Upper lobe of right lung (tissue), 1 donor: ENCODE measurements around the gene TIA1. TPM values are rescaled to one million over a fixed set of nuclear protein-coding genes. Genes with fewer than 3 reads are reported as not detected.

Source experiments
- ATAC-seq: fragments of 200-7000 bp; cut with Tn5 transposase; one replicate; pipeline ENCODE4 v1.9.1; 2020; ENCODE audit warnings: mild to moderate bottlenecking, moderate library complexity
- DNase-seq: peaks from one replicate; pipeline ENCODE4 v3.0.0-alpha.2; 2020
- H3K27ac ChIP-seq: fragments of 200-600 bp; one replicate; pipeline ENCODE4 v1.8.0; 2022
- H3K27me3 ChIP-seq: fragments of 200-600 bp; one replicate; pipeline ENCODE4 v1.8.0; 2022; ENCODE audit warnings: mild to moderate bottlenecking
- H3K36me3 ChIP-seq: fragments of 200-600 bp; one replicate; pipeline ENCODE4 v1.8.0; 2022
- H3K4me1 ChIP-seq: fragments of 200-600 bp; one replicate; pipeline ENCODE4 v1.8.0; 2022
- H3K4me3 ChIP-seq: fragments of 200-600 bp; one replicate; pipeline ENCODE4 v1.8.0; 2022; ENCODE audit warnings: mild to moderate bottlenecking
- H3K9me3 ChIP-seq: fragments of 200-600 bp; one replicate; pipeline ENCODE4 v1.8.0; 2022
- intact Hi-C: fragments of 100-400 bp; cut with DNase I; formaldehyde crosslinking; loops from one replicate; pipeline ENCODE4 v1.11.0; 2022
- total RNA-seq: library from RNA; stranded (reverse); fragmentation: NEBNext Ultra II Directional; extraction: Animal tissue kit (Norgen Biotek cat#: 25700); gene quantifications from one replicate; pipeline ENCODE4 v1.2.1, GENCODE V29; 2021
- TF ChIP-seq, protein P1 (sequence below): fragments of 200-600 bp; IDR thresholded peaks from one replicate; pipeline ENCODE4 v1.8.0; 2022; ENCODE audit warnings: antibody characterized with exemption
- donor health status: DM: no; HTN: yes; CAD: no; lungs with severe emphysema.

Gene TIA1
- total RNA-seq, 1 donor from 2014 or later = 110 TPM

DNA sequence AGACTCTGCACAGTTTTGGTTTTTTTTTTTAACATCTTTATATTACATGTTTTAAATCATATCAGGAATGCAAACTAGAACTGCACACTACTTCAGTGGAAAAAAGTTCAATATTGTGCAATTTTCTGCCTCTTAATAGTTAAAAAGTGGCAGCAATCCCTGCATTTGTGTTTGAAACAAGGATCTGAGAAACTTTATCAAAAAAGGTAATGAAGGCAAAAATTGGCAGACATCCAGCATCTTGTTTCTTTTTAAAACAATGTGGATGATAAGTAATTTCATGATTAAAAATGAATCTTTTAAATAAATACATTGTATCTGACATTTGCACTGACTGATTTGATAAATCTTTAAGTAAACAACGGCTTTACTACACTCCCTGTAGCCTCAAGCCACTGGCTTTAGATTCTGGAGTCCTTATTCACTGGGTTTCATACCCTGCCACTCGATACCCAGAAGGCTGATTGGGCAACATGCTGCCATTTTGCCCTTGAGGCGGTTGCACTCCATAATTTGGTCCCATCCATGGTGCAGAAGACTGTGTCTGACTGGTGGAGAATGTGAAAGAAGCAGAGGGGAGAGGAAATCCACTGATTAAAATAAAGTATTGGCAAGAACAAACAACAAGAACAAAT lies 36.0 kb downstream of the TIA1 start:
- H3K27ac ChIP-seq = no peak overlapping the region
- H3K27me3 ChIP-seq = no peaks in the 10 kb centered on the region
- peaks cover 79% of the 10 kb centered on the region for H3K36me3 ChIP-seq
- no peak overlapping the region for H3K4me3 ChIP-seq
- H3K4me1 ChIP-seq = no peaks in the 10 kb centered on the region
- DNase-seq (no peak), ATAC-seq (no peak)
- H3K9me3 ChIP-seq = no peaks in the 10 kb centered on the region
- intact Hi-C loops = no loop called here
- TF ChIP-seq, protein P1, sequence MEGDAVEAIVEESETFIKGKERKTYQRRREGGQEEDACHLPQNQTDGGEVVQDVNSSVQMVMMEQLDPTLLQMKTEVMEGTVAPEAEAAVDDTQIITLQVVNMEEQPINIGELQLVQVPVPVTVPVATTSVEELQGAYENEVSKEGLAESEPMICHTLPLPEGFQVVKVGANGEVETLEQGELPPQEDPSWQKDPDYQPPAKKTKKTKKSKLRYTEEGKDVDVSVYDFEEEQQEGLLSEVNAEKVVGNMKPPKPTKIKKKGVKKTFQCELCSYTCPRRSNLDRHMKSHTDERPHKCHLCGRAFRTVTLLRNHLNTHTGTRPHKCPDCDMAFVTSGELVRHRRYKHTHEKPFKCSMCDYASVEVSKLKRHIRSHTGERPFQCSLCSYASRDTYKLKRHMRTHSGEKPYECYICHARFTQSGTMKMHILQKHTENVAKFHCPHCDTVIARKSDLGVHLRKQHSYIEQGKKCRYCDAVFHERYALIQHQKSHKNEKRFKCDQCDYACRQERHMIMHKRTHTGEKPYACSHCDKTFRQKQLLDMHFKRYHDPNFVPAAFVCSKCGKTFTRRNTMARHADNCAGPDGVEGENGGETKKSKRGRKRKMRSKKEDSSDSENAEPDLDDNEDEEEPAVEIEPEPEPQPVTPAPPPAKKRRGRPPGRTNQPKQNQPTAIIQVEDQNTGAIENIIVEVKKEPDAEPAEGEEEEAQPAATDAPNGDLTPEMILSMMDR = no peak

DNA sequence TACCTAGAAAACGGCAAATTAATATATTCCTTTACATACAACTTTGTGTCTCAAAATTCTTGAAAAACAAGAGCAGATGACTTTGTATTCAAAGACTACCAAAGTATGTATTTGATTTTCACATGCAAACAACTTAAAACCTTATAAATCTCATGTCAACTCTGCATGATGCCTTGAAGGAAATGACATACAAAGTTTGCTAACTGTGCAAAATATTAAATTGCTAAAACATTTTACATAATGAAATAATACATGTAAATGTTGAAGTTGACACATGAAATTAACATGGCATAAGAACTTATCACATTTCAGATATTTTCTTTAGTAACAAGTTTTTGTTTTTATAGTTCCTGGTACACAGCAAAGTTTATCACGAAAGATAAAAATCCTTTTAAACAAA lies 36.8 kb downstream of the TIA1 start:
- TF ChIP-seq, protein P1 = no peak
- intact Hi-C loops = no loop called here
- Histone ChIP-seq H3K9me3 (no peaks in the 10 kb centered on the region), H3K4me3 (no peak overlapping the region), H3K4me1 (no peaks in the 10 kb centered on the region), H3K27me3 (no peaks in the 10 kb centered on the region), H3K36me3 (peaks cover 70% of the 10 kb centered on the region), H3K27ac (no peak overlapping the region)
- no peak for ATAC-seq
- DNase-seq = no peak

DNA sequence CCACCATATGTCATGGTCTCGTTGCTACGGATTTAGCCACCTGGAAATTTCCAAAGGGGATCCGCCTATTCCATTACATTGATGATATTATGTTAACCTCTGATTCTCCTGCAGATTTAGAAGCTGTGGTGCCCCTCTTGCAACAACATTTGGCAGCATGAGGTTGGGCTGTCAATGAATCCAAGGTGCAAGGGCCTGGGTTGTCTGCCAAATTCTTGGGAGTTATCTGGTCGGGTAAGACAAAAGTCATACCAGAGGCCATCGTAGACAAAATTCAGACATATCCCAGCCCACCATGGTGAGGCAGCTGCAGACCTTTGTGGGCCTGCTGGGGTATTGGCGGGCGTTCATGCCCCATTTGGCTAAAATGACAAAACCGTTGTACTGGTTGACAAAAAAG lies 44.0 kb downstream of the TIA1 start:
- Histone ChIP-seq H3K27me3 (no peaks in the 10 kb centered on the region), H3K9me3 (no peaks in the 10 kb centered on the region), H3K4me3 (no peak overlapping the region), H3K4me1 (no peaks in the 10 kb centered on the region), H3K27ac (no peak overlapping the region), H3K36me3 (peaks cover under 1% of the 10 kb centered on the region)
- TF ChIP-seq, protein P1 = no peak
- intact Hi-C loops = no loop called here
- ATAC-seq (no peak), DNase-seq (no peak)

DNA sequence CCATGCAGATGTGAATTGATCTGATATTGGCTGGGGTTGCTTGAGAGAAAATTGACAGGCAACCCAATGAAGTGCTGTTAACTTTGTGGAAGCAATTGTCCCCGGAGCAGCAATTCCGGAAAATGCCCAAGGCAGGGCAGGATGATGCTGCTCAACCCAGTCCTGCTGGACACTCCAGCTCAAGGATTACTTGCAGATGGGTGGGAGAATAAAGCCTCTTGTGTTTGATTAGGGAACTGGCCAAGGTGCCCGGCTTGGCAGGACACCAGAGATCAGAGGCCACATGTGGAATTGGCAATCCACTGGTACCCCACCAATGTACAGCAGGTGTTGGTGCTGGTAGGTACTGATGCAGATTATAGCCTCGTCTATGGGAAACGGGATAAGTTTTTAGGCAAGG lies 45.3 kb downstream of the TIA1 start:
- ATAC-seq = no peak
- H3K9me3 ChIP-seq = no peaks in the 10 kb centered on the region
- H3K4me1 ChIP-seq = no peaks in the 10 kb centered on the region

DNA sequence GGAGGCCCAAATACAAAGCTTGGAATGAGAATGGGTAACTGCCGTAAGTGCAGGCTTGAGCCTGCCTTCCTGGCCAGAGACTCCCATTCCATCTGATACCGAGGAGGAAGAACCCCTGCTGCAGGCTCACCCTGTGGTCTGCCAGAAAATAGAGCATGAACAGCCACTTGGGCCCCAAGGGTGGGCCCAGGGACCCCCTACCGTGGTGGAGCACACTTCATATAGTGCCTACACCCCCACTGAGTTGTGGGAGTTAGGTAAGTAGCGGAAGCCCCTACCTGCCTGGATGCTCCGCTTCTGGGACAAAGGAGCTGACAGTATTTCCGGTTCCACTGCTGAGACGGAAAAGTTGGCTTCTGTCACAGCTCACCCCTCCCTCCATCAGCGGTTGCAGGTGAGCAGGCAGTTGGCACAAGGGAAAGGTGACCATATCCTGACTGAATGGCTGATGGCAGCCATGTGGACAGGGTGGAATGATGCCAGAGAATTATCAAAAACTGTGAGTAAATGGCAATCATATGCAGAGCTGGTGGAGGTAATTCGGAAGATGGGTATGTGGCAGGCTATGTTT lies 46.1 kb downstream of the TIA1 start:
- TF ChIP-seq, protein P1 = no peak
- intact Hi-C loops = no loop called here
- H3K27me3 ChIP-seq = no peaks in the 10 kb centered on the region
- no peak for DNase-seq
- no peaks in the 10 kb centered on the region for H3K9me3 ChIP-seq
- no peaks in the 10 kb centered on the region for H3K36me3 ChIP-seq
- H3K27ac ChIP-seq = no peak overlapping the region
- no peaks in the 10 kb centered on the region for H3K4me1 ChIP-seq
- ATAC-seq = peak; percentile 11
- no peak overlapping the region for H3K4me3 ChIP-seq

More for the DNA sequence above, 45.3 kb downstream of the TIA1 start:
- Histone ChIP-seq H3K27me3 (no peaks in the 10 kb centered on the region), H3K36me3 (no peaks in the 10 kb centered on the region), H3K27ac (no peak overlapping the region), H3K4me3 (no peak overlapping the region)
- intact Hi-C loops = no loop called here
- TF ChIP-seq, protein P1 = no peak
- DNase-seq = no peak

DNA sequence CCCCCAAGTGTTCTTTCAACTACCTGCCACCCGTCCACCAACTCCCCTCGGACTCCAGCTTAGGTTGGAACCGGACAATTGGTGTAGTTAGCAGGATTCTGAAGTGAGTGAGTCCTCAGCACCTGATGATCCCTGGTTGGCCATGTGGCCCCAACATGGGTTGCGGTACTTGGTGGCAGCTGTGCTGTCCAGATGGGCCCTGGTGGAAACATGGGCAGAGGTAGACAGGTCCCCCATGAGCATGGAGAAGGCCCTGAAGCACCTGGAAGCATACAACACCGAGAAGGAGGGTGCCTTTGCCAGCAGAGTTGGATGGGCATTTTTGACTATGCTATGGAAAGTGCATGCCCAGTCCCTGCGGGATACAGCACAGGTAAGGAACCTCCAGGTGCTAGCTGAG lies 46.6 kb downstream of the TIA1 start:
- no peaks in the 10 kb centered on the region for H3K4me1 ChIP-seq
- H3K36me3 ChIP-seq = no peaks in the 10 kb centered on the region
- no peak overlapping the region for H3K27ac ChIP-seq
- TF ChIP-seq, protein P1 = no peak
- no peaks in the 10 kb centered on the region for H3K27me3 ChIP-seq
- intact Hi-C loops = no loop called here
- no peaks in the 10 kb centered on the region for H3K9me3 ChIP-seq
- no peak for ATAC-seq
- H3K4me3 ChIP-seq = no peak overlapping the region
- DNase-seq = no peak
